ENCODE measurements around the gene LARP1.
"Not testable (repeated sequence)": the region's sequence is repeated elsewhere in the genome, so short reads cannot be mapped to it uniquely, and the experiment has no call there.

Gene LARP1

DNA sequence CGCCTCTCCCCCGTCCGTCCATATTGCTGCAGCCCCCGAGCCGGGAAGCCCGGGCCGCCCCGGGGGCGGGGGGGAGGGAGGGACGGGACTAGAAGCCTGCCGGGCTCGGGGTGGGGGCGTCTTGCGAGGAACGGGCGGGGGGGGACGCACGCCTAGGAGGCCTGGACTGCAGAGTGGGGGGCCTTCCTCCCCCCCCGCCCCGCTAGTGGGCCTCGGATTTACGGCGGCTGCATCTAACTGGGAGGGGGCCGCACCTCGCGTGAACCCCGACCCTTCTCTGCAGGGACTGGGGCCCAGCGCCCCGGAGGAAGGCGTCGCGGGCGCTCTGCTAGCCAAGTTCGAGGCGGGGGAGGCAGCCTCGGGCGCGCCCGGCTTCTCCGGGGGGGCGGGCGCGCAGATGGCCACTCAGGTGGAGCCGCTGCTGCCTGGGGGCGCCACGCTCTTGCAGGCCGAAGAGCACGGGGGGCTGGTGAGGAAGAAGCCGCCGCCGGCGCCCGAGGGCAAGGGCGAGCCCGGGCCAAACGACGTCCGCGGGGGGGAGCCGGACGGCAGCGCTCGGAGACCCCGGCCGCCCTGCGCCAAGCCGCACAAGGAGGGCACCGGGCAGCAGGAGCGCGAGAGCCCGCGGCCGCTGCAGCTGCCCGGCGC lies at the start of gene LARP1:
TSS of gene LARP1 (plus strand) at position 17 of the 648 bp plus-strand sequence. CDS start at position 398, 381 bp downstream.
- no peak for DNase-seq

DNA sequence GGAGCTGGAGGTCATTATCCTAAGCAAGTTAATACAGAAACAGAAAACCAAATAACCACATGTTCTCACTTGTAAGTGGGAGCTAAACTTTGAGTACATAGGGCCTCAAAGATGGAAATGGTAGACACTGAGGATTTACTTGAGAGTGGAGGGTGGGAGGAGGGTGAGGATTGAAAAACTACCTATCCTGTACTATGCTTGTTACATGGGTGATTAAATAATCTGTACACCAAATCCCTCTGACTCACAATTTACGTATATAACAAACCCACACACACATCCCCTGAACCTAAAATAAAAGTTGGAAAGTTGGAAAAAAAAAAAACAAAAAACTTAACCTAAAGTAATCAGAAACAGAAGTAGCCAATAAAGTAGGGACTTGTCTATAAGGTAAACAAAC lies 48.8 kb upstream of the LARP1 start:
- no peak for DNase-seq

- no peak for DNase-seq
These were observed 47.5 kb upstream of the LARP1 start for GRCh38 chr5:154707641-154708040.

- DNase-seq = no peak
These were observed 47.0 kb upstream of the LARP1 start for GRCh38 chr5:154708207-154708606.

DNA sequence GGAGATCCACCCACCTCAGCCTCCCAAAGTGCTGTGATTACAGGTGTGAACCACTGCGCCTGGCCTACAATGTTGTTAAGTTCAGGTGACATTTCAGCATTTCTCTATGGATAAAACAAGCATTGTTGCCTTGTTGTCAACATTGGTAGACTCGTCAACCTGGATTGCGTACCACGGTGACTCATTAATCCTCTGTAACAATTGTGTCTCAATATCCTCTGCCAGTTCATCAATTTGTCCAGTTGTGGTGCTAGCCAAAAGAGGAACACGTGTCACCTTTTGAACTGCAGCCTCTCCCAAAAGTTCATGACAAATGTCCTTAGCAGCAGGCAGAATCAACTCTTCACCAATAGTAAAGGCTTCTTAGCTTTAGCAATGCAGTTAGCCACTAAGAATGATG lies 46.3 kb upstream of the LARP1 start:
- no peak for DNase-seq

GRCh38 chr5:154709368-154710305 lies 45.5 kb upstream of the LARP1 start:
- DNase-seq = no peak

- DNase-seq = no peak
These were observed 42.4 kb upstream of the LARP1 start for GRCh38 chr5:154712518-154713437.

DNA sequence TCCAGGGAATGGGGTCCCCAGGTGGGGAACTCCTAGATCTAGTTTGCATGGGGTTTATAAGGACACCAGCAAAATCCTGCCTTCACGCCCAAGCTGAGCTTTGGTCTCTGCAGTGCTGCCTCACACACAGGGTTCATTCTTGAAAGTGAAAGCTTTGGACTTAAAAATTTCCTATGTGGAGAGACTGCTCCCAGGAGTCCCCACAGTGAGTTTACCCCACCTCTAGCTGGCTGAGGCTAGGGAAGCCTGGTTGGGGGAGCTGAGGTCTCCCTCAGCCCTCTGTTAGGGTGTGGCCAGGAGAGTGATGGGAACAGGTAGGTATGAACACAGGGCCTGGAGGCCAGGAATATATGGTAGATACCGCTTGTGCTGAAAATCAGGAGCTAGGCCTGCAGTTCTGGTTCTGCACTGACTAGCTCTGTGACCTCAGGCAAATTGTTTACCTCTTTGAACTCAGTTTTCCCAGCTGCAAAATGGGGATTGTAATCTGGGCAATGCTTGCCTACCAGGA lies 41.5 kb upstream of the LARP1 start:
- DNase-seq = no peak

- no peak for DNase-seq
These were observed 40.8 kb upstream of the LARP1 start for GRCh38 chr5:154714266-154714986.

DNA sequence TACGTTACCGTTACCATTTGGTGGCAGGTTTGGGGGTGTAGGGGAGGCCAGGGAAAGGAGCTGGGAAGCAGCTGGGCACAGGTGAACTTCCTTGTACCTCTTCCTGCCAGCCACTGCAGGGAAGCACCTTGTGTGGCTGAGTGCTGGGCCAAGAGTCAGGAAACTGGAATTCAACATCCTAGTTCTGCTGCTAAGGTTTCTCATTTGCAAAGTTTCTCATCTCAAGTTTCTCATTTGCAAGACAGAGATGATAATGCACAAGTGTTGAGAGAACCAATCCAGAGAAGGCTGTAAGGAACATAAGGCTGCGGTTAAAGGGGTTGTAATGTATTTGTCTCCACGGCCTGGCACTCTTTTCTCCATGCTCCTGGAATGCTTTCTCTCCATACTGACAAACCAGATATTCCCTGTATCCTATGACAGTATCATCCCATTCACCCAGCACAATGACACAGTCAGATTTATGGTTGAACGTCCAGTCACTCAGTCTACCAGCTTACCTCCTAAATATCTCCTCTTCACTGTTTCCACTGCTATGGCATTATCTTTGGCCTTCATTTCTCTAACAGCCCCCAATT lies 33.6 kb upstream of the LARP1 start:
- DNase-seq = no peak

DNA sequence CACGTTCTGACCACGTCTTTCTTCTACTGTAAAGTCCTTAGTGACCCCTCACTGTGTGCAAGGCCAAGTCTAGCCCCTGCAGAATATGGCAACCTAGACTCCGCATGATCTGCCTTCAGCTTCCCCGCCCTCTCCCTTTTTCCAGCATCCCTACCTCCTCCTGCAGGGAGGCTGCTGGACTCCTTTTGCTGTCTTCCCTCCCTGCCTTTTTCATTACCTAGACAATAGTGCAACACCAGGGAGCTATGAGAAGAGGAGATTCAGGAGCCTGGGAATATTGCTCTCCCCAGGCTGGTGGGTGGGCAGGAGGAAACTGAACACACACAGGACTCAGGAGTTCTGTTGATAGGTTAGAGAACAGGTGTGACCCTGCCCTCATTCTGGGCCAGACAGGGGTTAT lies 33.1 kb upstream of the LARP1 start:
- no peak for DNase-seq

DNA sequence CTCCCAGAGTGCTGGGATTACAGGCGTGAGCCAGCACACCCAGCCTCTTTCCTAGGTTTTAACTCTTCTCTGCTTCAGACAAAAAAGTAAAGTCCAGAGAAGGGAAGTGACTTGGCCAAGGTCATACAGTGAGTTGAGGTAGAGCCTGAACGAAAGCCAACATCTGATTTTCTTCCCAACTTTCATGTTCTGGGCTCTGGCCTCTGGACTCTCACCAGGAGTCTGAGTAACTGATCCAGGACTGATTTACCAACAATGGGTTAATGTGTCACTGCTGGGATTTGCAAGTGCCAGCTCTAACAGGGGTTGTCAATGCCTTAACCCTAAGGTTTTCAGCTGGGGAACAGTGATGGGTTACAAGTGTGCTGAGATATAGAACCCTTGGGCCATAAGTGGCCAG lies 32.2 kb upstream of the LARP1 start:
- no peak for DNase-seq

DNA sequence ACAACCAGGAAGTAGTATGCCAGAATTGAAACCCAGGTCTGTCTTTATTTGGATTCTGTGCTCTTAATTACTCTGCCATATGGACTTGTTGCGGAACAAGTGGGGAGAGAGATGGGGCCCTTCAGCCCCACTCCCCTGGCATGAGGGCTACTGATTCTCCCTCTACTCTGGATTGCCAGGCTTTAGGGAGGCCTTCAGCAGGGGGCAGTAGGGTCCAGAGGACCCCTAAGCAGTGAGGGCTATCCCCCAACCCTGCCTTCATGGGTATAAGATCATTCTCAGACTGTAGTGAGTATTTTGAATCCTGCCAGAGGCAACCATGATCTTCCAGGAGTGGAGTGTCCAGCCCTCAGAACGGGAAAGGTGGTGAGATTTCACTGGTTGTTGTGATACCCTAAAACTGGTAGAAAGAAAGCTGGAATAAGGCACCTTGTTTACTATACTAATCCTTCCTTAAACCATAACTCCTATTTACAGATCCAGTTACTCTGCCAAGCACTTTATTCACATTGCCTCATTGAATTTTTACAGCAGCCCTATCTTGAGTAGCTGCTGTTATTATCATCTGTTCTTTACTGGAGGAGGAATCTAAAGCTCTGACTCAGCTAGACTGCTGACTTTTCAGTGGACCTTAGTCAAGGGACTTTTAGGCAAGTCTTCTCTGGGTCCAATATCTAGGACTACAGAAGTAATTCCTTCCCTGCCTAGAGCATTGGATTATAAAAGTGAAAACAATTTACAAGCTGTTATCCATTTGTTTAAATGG lies 31.3 kb upstream of the LARP1 start:
- no peak for DNase-seq

- DNase-seq = no peak
These were observed 27.8 kb upstream of the LARP1 start for GRCh38 chr5:154727361-154727760.

- no peak for DNase-seq
These were observed 26.1 kb upstream of the LARP1 start for GRCh38 chr5:154728939-154729588.

DNA sequence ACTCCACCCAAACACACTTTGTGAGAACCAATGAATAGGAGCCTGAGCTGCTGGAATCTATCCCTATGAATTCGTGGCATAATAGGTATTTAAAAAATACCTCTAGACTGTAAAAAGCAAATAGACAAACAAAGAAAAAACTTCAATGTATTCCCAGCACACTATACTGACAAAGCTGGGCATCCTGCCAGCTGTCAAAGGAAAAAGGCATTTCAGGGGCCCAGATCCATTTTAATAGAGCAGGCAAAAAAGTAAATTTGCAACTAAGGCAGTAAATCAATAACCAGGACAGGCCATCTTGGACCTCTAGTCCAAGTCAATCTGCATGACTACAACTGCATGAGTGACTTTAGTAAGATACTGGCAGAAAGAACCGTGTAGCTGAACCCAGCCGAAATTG lies 25.6 kb upstream of the LARP1 start:
- DNase-seq = peak in 1 of 2 experiments; percentile 20

DNA sequence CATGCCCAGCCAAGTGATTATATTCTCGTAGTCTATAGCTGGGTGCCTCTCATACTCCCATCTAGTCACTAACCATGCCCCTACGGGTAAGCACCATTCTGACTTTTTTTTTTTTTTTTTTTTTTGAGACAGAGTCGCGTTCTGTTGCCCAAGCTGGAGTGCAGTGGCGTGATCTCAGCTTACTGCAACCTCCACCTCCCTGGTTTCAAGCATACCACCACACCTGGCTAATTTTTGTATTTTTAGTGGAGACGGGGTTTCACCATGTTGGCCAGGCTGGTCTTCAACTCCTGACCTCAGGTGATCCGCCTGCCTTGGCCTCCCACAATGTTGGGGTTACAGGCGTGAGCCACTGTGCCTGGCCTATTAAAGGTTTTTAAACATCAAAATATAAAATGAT lies 24.4 kb upstream of the LARP1 start:
- not testable (repeated sequence) for DNase-seq

- DNase-seq = no peak
These were observed 23.0 kb upstream of the LARP1 start for GRCh38 chr5:154732212-154732611.

DNA sequence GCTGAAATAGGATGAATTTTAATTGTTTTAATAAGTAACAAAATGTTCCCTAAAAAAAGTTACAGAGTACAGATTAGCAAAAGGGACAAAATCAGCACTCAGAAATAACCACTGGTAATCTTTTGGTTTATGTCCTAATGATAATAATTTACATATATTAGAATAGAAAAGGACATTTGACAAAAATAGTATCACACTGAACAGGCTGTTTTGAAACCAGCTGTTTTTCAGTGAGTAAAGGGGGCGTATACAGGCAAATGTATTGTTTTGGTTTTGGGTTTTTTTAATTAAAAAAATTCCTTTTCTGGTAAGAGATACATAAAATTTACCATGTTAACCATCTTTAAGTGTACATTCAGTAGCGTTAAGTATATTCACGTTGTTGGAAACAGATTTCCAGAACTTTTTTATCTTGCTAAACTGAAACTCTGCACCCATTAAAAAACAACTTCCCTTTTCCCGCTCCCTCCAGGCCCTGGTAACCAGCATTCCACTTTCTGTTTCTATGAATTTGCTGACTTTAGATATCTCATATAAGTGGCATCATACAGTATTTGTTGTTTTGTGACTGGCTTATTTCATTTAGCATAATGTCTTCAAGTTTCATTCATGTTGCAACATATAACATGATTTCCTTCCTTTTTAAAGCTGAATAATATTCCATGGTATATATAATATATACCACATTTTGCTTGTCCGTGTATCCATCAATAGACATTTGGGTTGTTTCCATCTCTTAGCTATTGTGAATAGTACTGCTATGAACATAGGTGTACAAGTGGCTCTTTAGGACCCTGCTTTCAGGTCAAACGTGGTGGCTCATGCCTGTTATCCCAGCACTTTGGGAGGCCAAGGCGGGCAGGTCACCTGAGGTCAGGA lies 20.6 kb upstream of the LARP1 start:
- no peak for DNase-seq
